IPS DF 6.9 (cell line): ENCODE measurements around the gene SCN4B.

Source experiments
- DNase-seq: peaks from one replicate; pipeline ENCODE4 v3.0.0-alpha.2; 2013; ENCODE audit warnings: low read depth, low spot score
- H3K27ac ChIP-seq: one replicate; pipeline ENCODE4 v1.5.1; 2013; ENCODE audit warnings: low read length, control low read depth
- H3K27me3 ChIP-seq: 2 replicates; pipeline ENCODE4 v1.6.1; 2013; ENCODE audit warnings: mild to moderate bottlenecking, low read length; ENCODE audit not compliant: control insufficient read depth, insufficient read depth
- H3K36me3 ChIP-seq: 2 replicates; pipeline ENCODE4 v1.6.1; 2013; ENCODE audit warnings: low read length; ENCODE audit not compliant: control insufficient read depth, insufficient read depth
- H3K4me1 ChIP-seq: 2 replicates; pipeline ENCODE4 v1.6.1; 2013; ENCODE audit warnings: low read length; ENCODE audit not compliant: control insufficient read depth, insufficient read depth
- H3K4me3 ChIP-seq: 2 replicates; pipeline ENCODE4 v1.5.1; 2013; ENCODE audit warnings: mild to moderate bottlenecking, low read length
- H3K9me3 ChIP-seq: 2 replicates; pipeline ENCODE4 v1.6.1; 2013; ENCODE audit warnings: low read length, inconsistent platforms; ENCODE audit not compliant: control insufficient read depth, insufficient read depth
- WGBS: extraction: QIAGEN DNeasy Blood & Tissue Kit; methylation state at CpG from one replicate; pipeline ENCODE4 v1.1.7; 2013; ENCODE audit warnings: mixed read lengths, missing lambda C conversion rate; ENCODE audit not compliant: insufficient read length, insufficient coverage; 5-methylcytosine and 5-hydroxymethylcytosine counted together

The SCN4B gene

GRCh38 chr11:118152020-118152551 lies 537 bp downstream of the SCN4B start:
- peak overlapping the region; percentile 72; the same call in 1 of the 2 replicates for H3K4me3 ChIP-seq
- DNase-seq: no peak
- H3K9me3 ChIP-seq: no peaks in the 10 kb centered on the region
- WGBS: no CpG with 5 or more reads among the region's 16 CpGs
- H3K36me3 ChIP-seq: no peaks in the 10 kb centered on the region
- peaks cover 14% of the 10 kb centered on the region for H3K4me1 ChIP-seq
- no peak overlapping the region for H3K27ac ChIP-seq
- H3K27me3 ChIP-seq: peaks cover 52% of the 10 kb centered on the region

GRCh38 chr11:118151431-118151830 lies 1.2 kb downstream of the SCN4B start:
- no CpG with 5 or more reads among the region's 5 CpGs for WGBS
- H3K9me3 ChIP-seq: no peaks in the 10 kb centered on the region
- peaks cover 12% of the 10 kb centered on the region for H3K4me1 ChIP-seq
- H3K36me3 ChIP-seq: no peaks in the 10 kb centered on the region
- no peak overlapping the region for H3K27ac ChIP-seq
- H3K27me3 ChIP-seq: peaks cover 49% of the 10 kb centered on the region
- no peak overlapping the region for H3K4me3 ChIP-seq
- no peak for DNase-seq

- no CpG with 5 or more reads among the region's 1 CpG for WGBS
- Histone ChIP-seq H3K4me1 (peaks cover 4% of the 10 kb centered on the region; the same call in 1 of the 2 replicates), H3K9me3 (no peaks in the 10 kb centered on the region), H3K27me3 (peaks cover 32% of the 10 kb centered on the region), H3K36me3 (no peaks in the 10 kb centered on the region), H3K4me3 (no peak overlapping the region), H3K27ac (no peak overlapping the region)
- no peak for DNase-seq
Observed at GRCh38 chr11:118149493-118149892, 3.1 kb downstream of the SCN4B start.

GRCh38 chr11:118148856-118149255 lies 3.8 kb downstream of the SCN4B start:
- Histone ChIP-seq H3K4me3 (no peak overlapping the region), H3K9me3 (no peaks in the 10 kb centered on the region), H3K27me3 (peaks cover 26% of the 10 kb centered on the region), H3K27ac (no peak overlapping the region), H3K36me3 (no peaks in the 10 kb centered on the region), H3K4me1 (peaks cover 4% of the 10 kb centered on the region; the same call in 1 of the 2 replicates)
- DNase-seq: no peak
- WGBS: no CpG with 5 or more reads among the region's 2 CpGs

- Histone ChIP-seq H3K4me3 (no peak overlapping the region), H3K27me3 (peaks cover 22% of the 10 kb centered on the region; the same call in 1 of the 2 replicates), H3K9me3 (no peaks in the 10 kb centered on the region), H3K27ac (no peak overlapping the region), H3K36me3 (no peaks in the 10 kb centered on the region), H3K4me1 (peaks cover 1% of the 10 kb centered on the region; the same call in 1 of the 2 replicates)
- DNase-seq: no peak
- WGBS: no CpG with 5 or more reads among the region's 8 CpGs
Observed at GRCh38 chr11:118148240-118148639, 4.4 kb downstream of the SCN4B start.

GRCh38 chr11:118147502-118147901 lies 5.1 kb downstream of the SCN4B start:
- Histone ChIP-seq H3K36me3 (no peaks in the 10 kb centered on the region), H3K4me3 (no peak overlapping the region), H3K9me3 (no peaks in the 10 kb centered on the region), H3K27ac (no peak overlapping the region), H3K27me3 (peaks cover 22% of the 10 kb centered on the region; the same call in 1 of the 2 replicates), H3K4me1 (peaks cover 1% of the 10 kb centered on the region; the same call in 1 of the 2 replicates)
- no peak for DNase-seq
- no CpG with 5 or more reads among the region's 3 CpGs for WGBS

- H3K27ac ChIP-seq: no peak overlapping the region
- H3K9me3 ChIP-seq: no peaks in the 10 kb centered on the region
- WGBS: no CpG with 5 or more reads among the region's 6 CpGs
- H3K36me3 ChIP-seq: no peaks in the 10 kb centered on the region
- H3K4me1 ChIP-seq: peaks cover 1% of the 10 kb centered on the region; the same call in 1 of the 2 replicates
- no peak for DNase-seq
- H3K27me3 ChIP-seq: peaks cover 16% of the 10 kb centered on the region; the same call in 1 of the 2 replicates
- H3K4me3 ChIP-seq: no peak overlapping the region
Observed at GRCh38 chr11:118146554-118146953, 6.1 kb downstream of the SCN4B start.

- Histone ChIP-seq H3K4me1 (peaks cover 1% of the 10 kb centered on the region; the same call in 1 of the 2 replicates), H3K27me3 (peaks cover 8% of the 10 kb centered on the region; the same call in 1 of the 2 replicates), H3K27ac (no peak overlapping the region), H3K36me3 (no peaks in the 10 kb centered on the region), H3K9me3 (no peaks in the 10 kb centered on the region), H3K4me3 (peak overlapping the region; percentile 65; the same call in 1 of the 2 replicates)
- peak; percentile 76 for DNase-seq
- no CpG with 5 or more reads among the region's 78 CpGs for WGBS
Observed at GRCh38 chr11:118145285-118146227, 7.1 kb downstream of the SCN4B start.

GRCh38 chr11:118144301-118145268 lies 8.0 kb downstream of the SCN4B start:
- H3K27me3 ChIP-seq: peaks cover 5% of the 10 kb centered on the region; the same call in 1 of the 2 replicates

More at GRCh38 chr11:118144301-118145268, 8.0 kb downstream of the SCN4B start:
- Histone ChIP-seq H3K4me3 (no peak overlapping the region), H3K27ac (no peak overlapping the region), H3K36me3 (no peaks in the 10 kb centered on the region), H3K4me1 (peaks cover 1% of the 10 kb centered on the region; the same call in 1 of the 2 replicates), H3K9me3 (no peaks in the 10 kb centered on the region)
- no peak for DNase-seq
- no CpG with 5 or more reads among the region's 20 CpGs for WGBS
